A549 (cell line): ENCODE data around the gene INF2. TPM values are rescaled to one million over a fixed set of nuclear protein-coding genes. Genes with fewer than 3 reads are reported as not detected.
A peak's percentile ranks its signal among the peaks of the same experiment; 100 is the strongest.
"Not testable (repeated sequence)": the region's sequence is repeated elsewhere in the genome, so short reads cannot be mapped to it uniquely, and the experiment has no call there.

Experiments used
- ATAC-seq, 2 experiments: fragments of 200-7000 bp in 1 of 2; fragments of >200 bp in 1 of 2; cut with Nextera tagmentation in 1 of 2; cut with Tn5 transposase in 1 of 2; 3 replicates each; pipeline versions ENCODE4 v1.8.0 to v1.9.1; 2018 to 2020; ENCODE audit warnings: mild to moderate bottlenecking in 1 of 2, moderate library complexity in 1 of 2
- CTCF ChIA-PET: fragments of 300-600 bp; sonication (Branson Sonifier 250); formaldehyde crosslinking; extraction: SDS; loops from one replicate; lab custom pipeline; 2021; ENCODE audit warnings: antibody characterized with exemption, inconsistent platforms; lab: Yijun Ruan, JAX
- POLR2A ChIA-PET: fragments of 350-600 bp; formaldehyde crosslinking; extraction: SDS; loops from one replicate; lab custom pipeline; 2021; ENCODE audit warnings: antibody characterized with exemption, inconsistent platforms; lab: Yijun Ruan, JAX
- DNase-seq, 2 experiments: peaks; one replicate each; pipeline versions ENCODE4 v3.0.0 to v3.0.0-alpha.2; 2011 to 2016; ENCODE audit warnings: low read depth in 1 of 2, low spot score in 1 of 2
- FAIRE-seq: peaks from 2 replicates; lab custom pipeline; 2011; peaks lifted over from hg19 to GRCh38; lab: Jason Lieb, UNC
- H3K27ac ChIP-seq, 2 experiments: fragments of >200 bp; sonication (Bioruptor Twin); formaldehyde crosslinking; 3 replicates each; pipeline ENCODE4 v1.5.1; 2016 to 2017
- H3K4me1 ChIP-seq: fragments of >200 bp; sonication (Bioruptor Twin); formaldehyde crosslinking; 3 replicates; pipeline ENCODE4 v1.6.1; 2016
- H3K4me2 ChIP-seq: fragments of >200 bp; sonication (Bioruptor Twin); formaldehyde crosslinking; 3 replicates; pipeline ENCODE4 v1.6.1; 2016
- H3K4me3 ChIP-seq: fragments of >200 bp; sonication (Bioruptor Twin); formaldehyde crosslinking; 3 replicates; pipeline ENCODE4 v1.5.1; 2016
- H3K9me3 ChIP-seq: fragments of >200 bp; sonication (Bioruptor Twin); formaldehyde crosslinking; 3 replicates; pipeline ENCODE4 v1.6.1; 2016
- E2F6 ChIP-seq: IDR thresholded peaks from 2 replicates; pipeline ENCODE4 v1.6.1; 2012; ENCODE audit warnings: low read depth, borderline replicate concordance
- EHF ChIP-seq: fragments of 250-450 bp; sonication (Bioruptor Pico); IDR thresholded peaks from 2 replicates; pipeline ENCODE4 v1.5.0; 2020; ENCODE audit warnings: mild to moderate bottlenecking
- FOSL2 ChIP-seq, 2 experiments: fragments of 450-650 bp in 1 of 2; fragments of >200 bp in 1 of 2; sonication (Bioruptor Twin) in 1 of 2; formaldehyde crosslinking; IDR thresholded peaks; 2 replicates each; pipeline versions ENCODE4 v1.5.0 to v1.6.1; 2016 to 2020; ENCODE audit warnings: mild to moderate bottlenecking in 1 of 2, moderate library complexity in 1 of 2
- HEYL ChIP-seq: fragments of 250-450 bp; sonication (Bioruptor Pico); IDR thresholded peaks from 2 replicates; pipeline ENCODE4 v1.8.0; 2021; ENCODE audit warnings: mild to moderate bottlenecking, moderate library complexity
- HOXB5 ChIP-seq: fragments of 250-450 bp; sonication (Bioruptor Pico); IDR thresholded peaks from 2 replicates; pipeline ENCODE4 v1.5.0; 2020; ENCODE audit warnings: mild to moderate bottlenecking, moderate library complexity
- PHF8 ChIP-seq: fragments of 200-600 bp; sonication (generic); IDR thresholded peaks from 2 replicates; pipeline ENCODE4 v1.6.1; 2016; ENCODE audit warnings: low read depth, mild to moderate bottlenecking, antibody characterized with exemption, moderate library complexity, borderline replicate concordance
- POLR2AphosphoS2 ChIP-seq: conservative IDR thresholded peaks from 2 replicates; pipeline ENCODE4 v1.6.1; 2012; ENCODE audit warnings: low read length, improper control_type of control experiment, inconsistent platforms
- RARB ChIP-seq: fragments of 250-450 bp; sonication (Bioruptor Pico); IDR thresholded peaks from 2 replicates; pipeline ENCODE4 v1.8.0; 2021; ENCODE audit warnings: mild to moderate bottlenecking, moderate library complexity
- REST ChIP-seq: fragments of 200-600 bp; sonication (generic); IDR thresholded peaks from 2 replicates; pipeline ENCODE4 v1.6.1; 2016; ENCODE audit warnings: antibody characterized with exemption, mild to moderate bottlenecking, moderate library complexity
- SREBF2 ChIP-seq: fragments of 450-650 bp; IDR thresholded peaks from 2 replicates; pipeline ENCODE4 v1.6.1; 2014; ENCODE audit warnings: mild to moderate bottlenecking, moderate library complexity
- ZFP36 ChIP-seq: fragments of 450-650 bp; IDR thresholded peaks from 2 replicates; pipeline ENCODE4 v1.6.1; 2014; ENCODE audit warnings: borderline replicate concordance; ENCODE audit not compliant: partially characterized antibody
- WGBS: methylation state at CpG from one replicate; pipeline ENCODE4 v1.1.6; 2017; ENCODE audit errors: missing lambda C conversion rate; 5-methylcytosine and 5-hydroxymethylcytosine counted together
- polyA plus RNA-seq, 4 experiments: library from polyadenylated mRNA; depleted of rRNA in 3 of 4; stranded (reverse); fragments of >200 nt; fragmentation: RNase III in 1 of 4; extraction: RNeasy Plus Mini Kit Qiagen cat#74134 plus additional on column Dnase treatment in 1 of 4; gene quantifications; 2 replicates in 3 of 4; 3 replicates in 1 of 4; pipeline ENCODE4 v1.2.3, GENCODE V29; 2011 to 2017
- TF ChIP-seq, protein P1 (sequence below): fragments of >200 bp; sonication (Bioruptor Twin); formaldehyde crosslinking; IDR thresholded peaks from 3 replicates; pipeline ENCODE4 v1.5.1; 2016
- TF ChIP-seq, protein P2 (sequence below): fragments of 250-450 bp; sonication (Bioruptor Pico); IDR thresholded peaks from 2 replicates; pipeline ENCODE4 v1.5.0; 2020; ENCODE audit warnings: low read depth, mild to moderate bottlenecking, moderate library complexity

The INF2 gene
- polyA plus RNA-seq, 2 of the 4 experiments (the other 2 are of a cell fraction), result 24.7 to 71.2 TPM

DNA sequence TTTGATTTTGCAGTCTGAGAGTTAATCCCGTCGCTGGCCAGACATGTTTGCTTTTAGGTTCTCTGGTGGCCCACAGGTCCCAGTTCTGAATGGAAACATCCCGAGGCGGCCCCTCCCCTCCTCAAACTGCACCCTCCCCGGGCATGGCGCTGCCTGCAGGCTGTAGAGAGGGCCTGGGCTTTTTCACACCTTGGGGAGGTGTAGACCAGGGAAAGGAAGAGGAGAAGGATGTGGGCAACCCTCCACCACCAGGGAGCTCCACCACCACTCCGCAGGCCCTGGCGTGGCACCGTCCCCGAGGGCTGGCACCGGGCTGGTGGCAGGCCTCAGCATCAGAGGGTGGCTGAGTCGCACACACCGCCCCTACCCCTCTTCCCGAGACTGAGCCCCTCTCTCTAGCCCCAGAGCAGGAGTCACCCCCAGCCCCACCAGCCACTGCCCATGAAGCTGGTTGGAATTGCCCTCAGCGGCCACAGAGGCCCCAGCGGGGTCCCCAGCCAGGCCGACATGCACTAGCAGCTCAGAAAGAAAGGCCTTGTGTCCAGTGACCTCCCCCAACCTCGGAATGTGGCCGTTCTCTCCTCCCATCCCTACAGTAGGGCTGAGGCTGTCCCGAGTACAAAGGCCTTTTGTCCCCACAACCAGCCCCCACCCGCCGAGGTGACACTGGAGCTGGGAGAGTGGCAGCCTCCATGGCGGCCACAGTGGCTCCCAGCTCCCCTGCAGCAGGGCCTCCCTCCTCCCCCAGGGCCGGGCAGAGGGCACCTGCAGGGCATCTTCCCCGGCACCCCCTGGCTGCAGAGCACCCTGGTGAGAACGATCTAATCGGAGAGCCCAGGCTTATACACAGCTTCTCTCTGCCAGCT is 23.5 kb upstream of the INF2 start (continued):
- TF ChIP-seq RARB (CRISPR knock-in tag) (no peak), E2F6 (no peak), POLR2AphosphoS2 (no peak), EHF (no peak), PHF8 (no peak), HOXB5 (CRISPR knock-in tag) (0 out of 2 replicates have a peak, but pooled peaks have one; percentile 44)
- TF ChIP-seq, protein P1, sequence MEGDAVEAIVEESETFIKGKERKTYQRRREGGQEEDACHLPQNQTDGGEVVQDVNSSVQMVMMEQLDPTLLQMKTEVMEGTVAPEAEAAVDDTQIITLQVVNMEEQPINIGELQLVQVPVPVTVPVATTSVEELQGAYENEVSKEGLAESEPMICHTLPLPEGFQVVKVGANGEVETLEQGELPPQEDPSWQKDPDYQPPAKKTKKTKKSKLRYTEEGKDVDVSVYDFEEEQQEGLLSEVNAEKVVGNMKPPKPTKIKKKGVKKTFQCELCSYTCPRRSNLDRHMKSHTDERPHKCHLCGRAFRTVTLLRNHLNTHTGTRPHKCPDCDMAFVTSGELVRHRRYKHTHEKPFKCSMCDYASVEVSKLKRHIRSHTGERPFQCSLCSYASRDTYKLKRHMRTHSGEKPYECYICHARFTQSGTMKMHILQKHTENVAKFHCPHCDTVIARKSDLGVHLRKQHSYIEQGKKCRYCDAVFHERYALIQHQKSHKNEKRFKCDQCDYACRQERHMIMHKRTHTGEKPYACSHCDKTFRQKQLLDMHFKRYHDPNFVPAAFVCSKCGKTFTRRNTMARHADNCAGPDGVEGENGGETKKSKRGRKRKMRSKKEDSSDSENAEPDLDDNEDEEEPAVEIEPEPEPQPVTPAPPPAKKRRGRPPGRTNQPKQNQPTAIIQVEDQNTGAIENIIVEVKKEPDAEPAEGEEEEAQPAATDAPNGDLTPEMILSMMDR, result peak; percentile 54
- TF ChIP-seq, protein P2, sequence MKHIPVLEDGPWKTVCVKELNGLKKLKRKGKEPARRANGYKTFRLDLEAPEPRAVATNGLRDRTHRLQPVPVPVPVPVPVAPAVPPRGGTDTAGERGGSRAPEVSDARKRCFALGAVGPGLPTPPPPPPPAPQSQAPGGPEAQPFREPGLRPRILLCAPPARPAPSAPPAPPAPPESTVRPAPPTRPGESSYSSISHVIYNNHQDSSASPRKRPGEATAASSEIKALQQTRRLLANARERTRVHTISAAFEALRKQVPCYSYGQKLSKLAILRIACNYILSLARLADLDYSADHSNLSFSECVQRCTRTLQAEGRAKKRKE (CRISPR knock-in tag), result 0 out of 2 replicates have a peak, but pooled peaks have one; percentile 10

GRCh38 chr14:104666523-104666895 is 22.9 kb upstream of the INF2 start:
- not testable (repeated sequence) for H3K4me3 ChIP-seq; FAIRE-seq; H3K9me3 ChIP-seq; ATAC-seq; DNase-seq; TF ChIP-seq FOSL2 (IDR thresholded peaks at IDR 0.05)
- TF ChIP-seq FOSL2 (CRISPR knock-in tag; IDR thresholded peaks at IDR 0.05), result peak; percentile 71
- ChIA-PET CTCF (interaction anchor here (0.6 to 9.2 kb wide), 19 partner anchors 8 to 588 kb away, joined by 3 to 117 read pairs (median 5); partner anchors contain the start of gene ADSS1), POLR2A (interaction anchor here (1.5 to 1.9 kb wide), 3 partner anchors 11 to 22 kb away, joined by 12 to 19 read pairs (median 14); no protein-coding TSS in a partner anchor)
- peak overlapping the region; percentile 48 for H3K4me2 ChIP-seq
- H3K4me1 ChIP-seq, result peaks cover 22% of the 10 kb centered on the region
- 59% methylated on average over 7 of the region's 7 CpGs for WGBS
- peak overlapping the region; percentile 70 to 85 for H3K27ac ChIP-seq

DNA sequence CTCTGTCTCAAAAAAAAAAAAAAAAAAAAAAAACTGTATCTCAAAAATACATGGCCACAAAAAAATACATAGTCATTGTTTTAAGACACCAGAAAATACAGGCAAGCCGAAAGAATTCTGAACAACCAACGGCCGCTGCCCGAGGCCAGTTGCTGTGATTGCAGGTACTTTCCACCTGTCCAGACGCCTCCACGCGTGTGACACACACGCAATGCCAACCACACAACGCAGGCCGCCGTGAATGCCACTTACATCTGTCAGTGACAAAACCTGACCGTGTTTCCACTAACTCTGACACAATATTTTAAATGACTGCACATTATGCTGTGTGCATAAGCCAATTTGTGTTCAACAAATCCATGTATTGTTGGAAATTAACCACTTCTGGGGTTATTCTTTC is 22.4 kb upstream of the INF2 start:
- WGBS, result 91% methylated on average over 12 of the region's 12 CpGs
- ChIA-PET CTCF (interaction anchor here (1.4 to 9.2 kb wide), 7 partner anchors 12 to 574 kb away, joined by 4 to 117 read pairs (median 14); partner anchors contain the start of gene ADSS1), POLR2A (interaction anchor here (1.9 kb wide), 2 partner anchors 11 to 14 kb away, joined by 14 to 19 read pairs; no protein-coding TSS in a partner anchor)
- FAIRE-seq, result no peak
- H3K4me2 ChIP-seq, result no peak overlapping the region
- H3K4me1 ChIP-seq, result peaks cover 22% of the 10 kb centered on the region
- DNase-seq, result no peak
- peak overlapping the region in 1 of 2 experiments; percentile 59; a peak in 2 of 6 replicates for H3K27ac ChIP-seq
- TF ChIP-seq, protein P2 (CRISPR knock-in tag), result no peak
- TF ChIP-seq REST (no peak), HEYL (CRISPR knock-in tag) (no peak), SREBF2 (no peak), ZFP36 (no peak)
- TF ChIP-seq, all 56 proteins: peak for 0
- Histone ChIP-seq H3K4me3 (no peak overlapping the region), H3K9me3 (no peaks in the 10 kb centered on the region)
- no peak for ATAC-seq
